ENCODE data around the gene GAPDHS. TPM values are rescaled to one million over a fixed set of nuclear protein-coding genes. Genes with fewer than 3 reads are reported as not detected.

GAPDHS gene
- total RNA-seq, 1 experiment from 2014 or later, result not detected

- DNase-seq, result no peak
- Histone ChIP-seq H3K36me3 (ENCODE audit: low read depth, low read length) (no peaks in the 10 kb centered on the region), H3K79me2 (ENCODE audit: low read length) (no peaks in the 10 kb centered on the region), H3F3A (ENCODE audit: low read length, unreplicated experiment) (no peaks in the 10 kb centered on the region), H4K20me1 (ENCODE audit: low read length) (no peaks in the 10 kb centered on the region), H3K4me2 (ENCODE audit: low read length) (no peak overlapping the region), H3K27ac (ENCODE audit: low read length) (no peak overlapping the region), H3K4me3 (ENCODE audit: low read length) (no peak overlapping the region), H3K9me2 (replicated peaks; ENCODE audit: low read length) (no peaks in the 10 kb centered on the region), H3K27me3 (ENCODE audit: low read length) (no peaks in the 10 kb centered on the region), H3K9me3 (ENCODE audit: low read length) (no peaks in the 10 kb centered on the region), H2AFZ (ENCODE audit: low read length) (no peak overlapping the region), H3K9ac (ENCODE audit: low read length) (no peak overlapping the region), H3K4me1 (ENCODE audit: insufficient read depth, low read length) (no peaks in the 10 kb centered on the region)
- CTCF ChIA-PET, result no interaction called here
- no peak for ATAC-seq
- TF ChIP-seq EZH2phosphoT487 (IDR thresholded peaks at IDR 0.05; ENCODE audit: borderline replicate concordance, low read length) (no peak), EZH2 (IDR thresholded peaks at IDR 0.05; ENCODE audit: low read length, unreplicated experiment) (no peak)
- TF ChIP-seq, protein P1, sequence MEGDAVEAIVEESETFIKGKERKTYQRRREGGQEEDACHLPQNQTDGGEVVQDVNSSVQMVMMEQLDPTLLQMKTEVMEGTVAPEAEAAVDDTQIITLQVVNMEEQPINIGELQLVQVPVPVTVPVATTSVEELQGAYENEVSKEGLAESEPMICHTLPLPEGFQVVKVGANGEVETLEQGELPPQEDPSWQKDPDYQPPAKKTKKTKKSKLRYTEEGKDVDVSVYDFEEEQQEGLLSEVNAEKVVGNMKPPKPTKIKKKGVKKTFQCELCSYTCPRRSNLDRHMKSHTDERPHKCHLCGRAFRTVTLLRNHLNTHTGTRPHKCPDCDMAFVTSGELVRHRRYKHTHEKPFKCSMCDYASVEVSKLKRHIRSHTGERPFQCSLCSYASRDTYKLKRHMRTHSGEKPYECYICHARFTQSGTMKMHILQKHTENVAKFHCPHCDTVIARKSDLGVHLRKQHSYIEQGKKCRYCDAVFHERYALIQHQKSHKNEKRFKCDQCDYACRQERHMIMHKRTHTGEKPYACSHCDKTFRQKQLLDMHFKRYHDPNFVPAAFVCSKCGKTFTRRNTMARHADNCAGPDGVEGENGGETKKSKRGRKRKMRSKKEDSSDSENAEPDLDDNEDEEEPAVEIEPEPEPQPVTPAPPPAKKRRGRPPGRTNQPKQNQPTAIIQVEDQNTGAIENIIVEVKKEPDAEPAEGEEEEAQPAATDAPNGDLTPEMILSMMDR (conservative IDR thresholded peaks at IDR 0.05; ENCODE audit: low read depth, low read length), result no peak
- POLR2A ChIA-PET (ENCODE audit: unreplicated experiment), result interaction anchor here (0.6 kb wide), 1 partner anchor 9 kb away, joined by 3 read pairs; no protein-coding TSS in a partner anchor
- intact Hi-C loops (cut with micrococcal nuclease), result no loop called here
- BruUV-seq (replicated peaks), result no TSS peak
Observed at GRCh38 chr19:35525873-35526272, 7.4 kb upstream of the GAPDHS start.

DNA sequence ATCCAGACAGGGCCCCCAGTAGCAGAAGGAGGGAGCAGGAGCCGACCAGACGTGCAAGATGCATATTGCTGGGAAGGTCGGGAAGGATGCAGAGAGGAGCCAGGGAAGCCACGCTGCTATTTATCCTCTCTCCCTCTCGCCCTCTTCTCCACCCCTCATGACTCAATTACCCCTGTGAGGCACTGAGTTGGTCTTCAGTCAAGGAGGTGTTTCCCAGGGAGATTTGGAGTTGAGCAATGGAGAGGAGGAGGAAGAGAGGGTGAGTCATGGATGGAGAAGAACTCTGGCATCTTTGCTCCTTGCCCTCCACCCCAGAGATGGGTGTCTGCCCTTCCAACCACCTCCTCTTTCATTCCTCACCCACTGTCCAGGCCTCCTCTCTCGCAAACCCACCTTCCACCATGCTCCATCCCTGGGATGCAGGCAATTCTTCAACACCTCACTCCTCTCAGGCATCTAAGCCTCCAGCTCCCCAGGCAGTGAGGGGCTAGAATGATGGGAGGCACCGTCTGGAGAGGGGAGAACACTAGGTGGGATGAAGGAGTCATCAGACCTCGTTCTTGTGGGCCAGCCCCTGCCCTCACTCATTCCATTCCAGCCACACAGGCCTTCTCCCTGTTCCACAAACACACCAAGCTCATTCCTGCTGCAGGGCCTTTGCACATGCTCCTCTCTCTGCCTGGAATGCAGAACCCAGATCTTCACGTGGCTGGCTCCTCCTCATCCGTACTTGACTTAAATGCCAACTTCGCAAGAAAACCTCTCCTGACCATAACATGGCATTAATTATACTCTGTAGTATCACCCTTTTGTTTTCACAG is 4.8 kb upstream of the GAPDHS start, which contains the start of gene SBSN:
TSS of gene SBSN (minus strand) at position 94 of the 821 bp plus-strand sequence. CDS start at position 64, 30 bp downstream.
- no peaks in the 10 kb centered on the region for H3K9me3 ChIP-seq (ENCODE audit: low read length)
- peak; percentile 48 for DNase-seq
- no peaks in the 10 kb centered on the region for H4K20me1 ChIP-seq (ENCODE audit: low read length)
- H3K27me3 ChIP-seq (ENCODE audit: low read length), result no peaks in the 10 kb centered on the region
- ChIA-PET POLR2A (ENCODE audit: unreplicated experiment) (no interaction called here), CTCF (no interaction called here)
- ATAC-seq, result no peak
- peaks cover 3% of the 10 kb centered on the region; the same call in 1 of the 2 replicates for H3K4me1 ChIP-seq (ENCODE audit: insufficient read depth, low read length)
- no peaks in the 10 kb centered on the region for H3K79me2 ChIP-seq (ENCODE audit: low read length)
- BruUV-seq (replicated peaks), result no TSS peak
- H3K36me3 ChIP-seq (ENCODE audit: low read depth, low read length), result no peaks in the 10 kb centered on the region
- no peaks in the 10 kb centered on the region for H3K9me2 ChIP-seq (replicated peaks; ENCODE audit: low read length)
- H3K4me3 ChIP-seq (ENCODE audit: low read length), result no peak within 1 kb of the TSS
- TF ChIP-seq, protein P1 (conservative IDR thresholded peaks at IDR 0.05; ENCODE audit: low read depth, low read length), result no peak
- TF ChIP-seq EZH2 (IDR thresholded peaks at IDR 0.05; ENCODE audit: low read length, unreplicated experiment) (no peak), EZH2phosphoT487 (IDR thresholded peaks at IDR 0.05; ENCODE audit: borderline replicate concordance, low read length) (no peak)
- no peak within 1 kb of the TSS for H3K27ac ChIP-seq (ENCODE audit: low read length)
- no peak within 1 kb of the TSS for H3K9ac ChIP-seq (ENCODE audit: low read length)
- H2AFZ ChIP-seq (ENCODE audit: low read length), result no peak within 1 kb of the TSS
- no peak within 1 kb of the TSS for H3K4me2 ChIP-seq (ENCODE audit: low read length)
- intact Hi-C loops (cut with micrococcal nuclease), result no loop called here
- no peaks in the 10 kb centered on the region for H3F3A ChIP-seq (ENCODE audit: low read length, unreplicated experiment)

Data from PC-3 (cell line).